GM18517 (cell line): Measurements from ENCODE around the gene MPG.
"Not testable (repeated sequence)": the region's sequence is repeated elsewhere in the genome, so short reads cannot be mapped to it uniquely, and the experiment has no call there.

Experiments
- ATAC-seq: cut with Tn5 transposase; IDR thresholded peaks from one replicate; pipeline ENCODE4 v1.9.1; 2021; ENCODE audit warnings: mild to moderate bottlenecking, moderate library complexity; ENCODE audit not compliant: unreplicated experiment

Gene MPG

GRCh38 chr16:106623-107324 is 28.7 kb downstream of the MPG start:
- ATAC-seq = no peak

GRCh38 chr16:112153-112840 is 34.3 kb downstream of the MPG start:
- no peak for ATAC-seq

GRCh38 chr16:114327-114726 is 36.3 kb downstream of the MPG start:
- ATAC-seq = no peak

GRCh38 chr16:116015-116414 is 38.0 kb downstream of the MPG start:
- ATAC-seq = no peak

- no peak for ATAC-seq
Measured at GRCh38 chr16:117379-118365, 39.6 kb downstream of the MPG start.

GRCh38 chr16:118857-119256 is 40.8 kb downstream of the MPG start:
- ATAC-seq = no peak

GRCh38 chr16:119295-119694 is 41.3 kb downstream of the MPG start:
- ATAC-seq = no peak

GRCh38 chr16:119835-120491 is 41.9 kb downstream of the MPG start:
- no peak for ATAC-seq

GRCh38 chr16:120756-121155 is 42.7 kb downstream of the MPG start:
- no peak for ATAC-seq

GRCh38 chr16:122361-122760 is 44.3 kb downstream of the MPG start:
- ATAC-seq = no peak

- not testable (repeated sequence) for ATAC-seq
Measured at GRCh38 chr16:123558-124350, 45.7 kb downstream of the MPG start.

- no peak for ATAC-seq
Measured at GRCh38 chr16:125011-125410, 47.0 kb downstream of the MPG start.

- no peak for ATAC-seq
Measured at GRCh38 chr16:129075-129474, 51.0 kb downstream of the MPG start.

GRCh38 chr16:130533-131173 is 52.6 kb downstream of the MPG start:
- no peak for ATAC-seq

- no peak for ATAC-seq
Measured at GRCh38 chr16:132120-132519, 54.1 kb downstream of the MPG start.

- no peak for ATAC-seq
Measured at GRCh38 chr16:133716-134115, 55.7 kb downstream of the MPG start.
